Hepatocyte (in vitro differentiated cells): ENCODE results near the gene CCDC185. TPM values are rescaled to one million over a fixed set of nuclear protein-coding genes. Genes with fewer than 3 reads are reported as not detected.

ENCODE experiments used
- DNase-seq: peaks from one replicate; pipeline ENCODE4 v3.0.0-alpha.2; 2016; ENCODE audit warnings: low spot score
- H2AFZ ChIP-seq: fragments of 200-600 bp; sonication (generic); 2 replicates; pipeline ENCODE4 v1.6.0; 2016; ENCODE audit warnings: antibody characterized with exemption, mild to moderate bottlenecking
- H3K27ac ChIP-seq: fragments of 200-600 bp; sonication (generic); 2 replicates; pipeline ENCODE4 v1.5.1; 2016; ENCODE audit warnings: mild to moderate bottlenecking
- H3K27me3 ChIP-seq: fragments of 200-600 bp; sonication (generic); 2 replicates; pipeline ENCODE4 v1.6.1; 2016
- H3K36me3 ChIP-seq: fragments of 200-600 bp; sonication (generic); replicated peaks from 2 replicates; pipeline ENCODE4 v1.5.1; 2016; ENCODE audit warnings: low read depth; ENCODE audit not compliant: insufficient read depth
- H3K4me1 ChIP-seq: fragments of 200-600 bp; sonication (generic); 2 replicates; pipeline ENCODE4 v1.5.1; 2016; ENCODE audit warnings: mild to moderate bottlenecking, moderate library complexity; ENCODE audit not compliant: insufficient read depth
- H3K4me2 ChIP-seq: fragments of 200-600 bp; sonication (generic); 2 replicates; pipeline ENCODE4 v1.6.0; 2016
- H3K4me3 ChIP-seq: fragments of 200-600 bp; sonication (generic); 2 replicates; pipeline ENCODE4 v1.5.1; 2016; ENCODE audit warnings: mild to moderate bottlenecking
- H3K79me2 ChIP-seq: fragments of 200-600 bp; sonication (generic); 2 replicates; pipeline ENCODE4 v1.6.0; 2017; ENCODE audit warnings: mild to moderate bottlenecking
- H3K9me2 ChIP-seq: fragments of 200-600 bp; sonication (generic); replicated peaks from 2 replicates; pipeline ENCODE4 v1.6.0; 2017; ENCODE audit warnings: mild to moderate bottlenecking; ENCODE audit not compliant: insufficient read depth
- H3K9me3 ChIP-seq: fragments of 200-600 bp; sonication (generic); 2 replicates; pipeline ENCODE4 v1.5.1; 2016; ENCODE audit warnings: low read depth, mild to moderate bottlenecking
- H4K20me1 ChIP-seq: fragments of 200-600 bp; sonication (generic); 2 replicates; pipeline ENCODE4 v1.6.0; 2016; ENCODE audit warnings: mild to moderate bottlenecking; ENCODE audit not compliant: insufficient read depth, poor library complexity, severe bottlenecking
- CTCF ChIP-seq: fragments of 200-600 bp; sonication (generic); IDR thresholded peaks from 2 replicates; pipeline ENCODE4 v1.5.1; 2016; ENCODE audit warnings: antibody characterized with exemption, mild to moderate bottlenecking; ENCODE audit not compliant: poor library complexity
- EZH2 ChIP-seq: fragments of 200-600 bp; sonication (generic); IDR thresholded peaks from 2 replicates; pipeline ENCODE4 v1.6.1; 2016; ENCODE audit warnings: antibody characterized with exemption, mild to moderate bottlenecking, borderline replicate concordance
- EZH2phosphoT487 ChIP-seq: fragments of 200-600 bp; sonication (generic); IDR thresholded peaks from one replicate; pipeline ENCODE4 v1.6.1; 2018; ENCODE audit warnings: antibody characterized with exemption, mild to moderate bottlenecking, low read depth, moderate library complexity; ENCODE audit not compliant: unreplicated experiment, severe bottlenecking
- WGBS: methylation state at CpG from one replicate; pipeline ENCODE4 v1.1.6; 2016; ENCODE audit warnings: low lambda C conversion rate; ENCODE audit errors: missing lambda C conversion rate; 5-methylcytosine and 5-hydroxymethylcytosine counted together
- polyA plus RNA-seq: library from polyadenylated mRNA; unstranded; fragments of >200 nt; fragmentation: Nextera tagmentation; extraction: Ambion mirVana; gene quantifications from 2 replicates; pipeline ENCODE4 v1.2.1, GENCODE V29; 2016
- total RNA-seq: library from RNA; depleted of rRNA; stranded (reverse); fragments of >200 nt; gene quantifications from 2 replicates; pipeline ENCODE4 v1.2.3, GENCODE V29; 2014

The CCDC185 gene
- total and polyA plus RNA-seq, 2 experiments from 2014 or later: not detected

DNA sequence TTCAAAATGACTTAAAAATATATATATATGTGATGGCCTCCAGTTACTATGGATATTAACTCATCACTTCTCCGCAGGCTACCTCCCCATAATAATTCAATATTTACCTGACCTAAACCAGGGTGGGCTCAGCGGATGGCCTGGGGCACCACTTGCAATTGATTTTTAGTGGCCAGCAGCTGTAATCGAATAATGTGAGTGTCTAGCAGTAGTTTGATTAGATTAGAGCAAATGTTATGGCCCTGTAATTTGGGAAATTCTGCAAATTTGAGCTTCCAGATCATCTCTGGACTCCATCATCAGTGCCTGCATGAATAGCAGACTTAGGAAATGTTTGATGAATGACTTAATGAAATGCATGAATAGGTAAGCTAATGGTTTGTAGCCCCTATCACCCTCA lies 44.0 kb upstream of the CCDC185 start:
- peaks cover 19% of the 10 kb centered on the region for H3K27me3 ChIP-seq
- no peaks in the 10 kb centered on the region for H4K20me1 ChIP-seq
- no peaks in the 10 kb centered on the region for H3K9me2 ChIP-seq
- TF ChIP-seq CTCF: no peak
- no peak for TF ChIP-seq EZH2phosphoT487
- no peak for TF ChIP-seq EZH2
- no peak overlapping the region for H3K4me3 ChIP-seq
- H3K27ac ChIP-seq: no peak overlapping the region
- no peaks in the 10 kb centered on the region for H3K79me2 ChIP-seq
- H3K9me3 ChIP-seq: no peaks in the 10 kb centered on the region
- 89% methylated on average over 3 of the region's 3 CpGs for WGBS
- H3K4me2 ChIP-seq: no peak overlapping the region
- H2AFZ ChIP-seq: no peak overlapping the region
- DNase-seq: no peak
- H3K4me1 ChIP-seq: peaks cover 6% of the 10 kb centered on the region
- H3K36me3 ChIP-seq: no peaks in the 10 kb centered on the region

- Histone ChIP-seq H3K79me2 (no peaks in the 10 kb centered on the region), H3K4me2 (no peak overlapping the region), H3K9me3 (no peaks in the 10 kb centered on the region), H3K27ac (no peak overlapping the region), H3K4me1 (no peaks in the 10 kb centered on the region), H3K9me2 (no peaks in the 10 kb centered on the region), H3K36me3 (no peaks in the 10 kb centered on the region), H3K27me3 (peaks cover 19% of the 10 kb centered on the region), H3K4me3 (no peak overlapping the region), H2AFZ (no peak overlapping the region), H4K20me1 (no peaks in the 10 kb centered on the region)
- 69% methylated on average over 5 of the region's 5 CpGs for WGBS
- DNase-seq: no peak
- TF ChIP-seq EZH2 (no peak), CTCF (no peak), EZH2phosphoT487 (no peak)
Measured at GRCh38 chr1:223350361-223350908, 42.8 kb upstream of the CCDC185 start.

GRCh38 chr1:223352944-223353343 lies 40.3 kb upstream of the CCDC185 start:
- 71% methylated on average over 7 of the region's 7 CpGs for WGBS

More at GRCh38 chr1:223352944-223353343, 40.3 kb upstream of the CCDC185 start:
- Histone ChIP-seq H3K9me3 (no peaks in the 10 kb centered on the region), H3K36me3 (no peaks in the 10 kb centered on the region), H3K4me3 (no peak overlapping the region), H3K9me2 (no peaks in the 10 kb centered on the region), H2AFZ (no peak overlapping the region), H4K20me1 (no peaks in the 10 kb centered on the region), H3K4me2 (no peak overlapping the region), H3K27ac (no peak overlapping the region), H3K27me3 (peaks cover 19% of the 10 kb centered on the region), H3K79me2 (no peaks in the 10 kb centered on the region), H3K4me1 (no peaks in the 10 kb centered on the region)
- TF ChIP-seq EZH2phosphoT487 (no peak), EZH2 (no peak), CTCF (no peak)
- no peak for DNase-seq
